GM12878 (cell line): Measurements from ENCODE around the gene HDDC3. TPM values are rescaled to one million over a fixed set of nuclear protein-coding genes. Genes with fewer than 3 reads are reported as not detected.
A peak's percentile ranks its signal among the peaks of the same experiment; 100 is the strongest.

ENCODE experiments used
- ATAC-seq: fragments of 200-7000 bp; cut with Tn5 transposase; 3 replicates; pipeline ENCODE4 v1.9.1; 2020; ENCODE audit warnings: mild to moderate bottlenecking, moderate library complexity
- BruUV-seq: library from RNA; stranded (reverse); fragments of 400-500 nt; replicated peaks from 2 replicates; lab custom pipeline; 2021; lab: Mats Ljungman, UMichigan
- CTCF ChIA-PET: fragments of 300-600 bp; sonication (Branson Sonifier 250); formaldehyde crosslinking; extraction: SDS; loops from one replicate; lab custom pipeline; 2021; ENCODE audit warnings: inconsistent platforms; lab: Yijun Ruan, JAX
- POLR2A ChIA-PET: fragments of 350-600 bp; formaldehyde crosslinking; extraction: SDS; loops from one replicate; lab custom pipeline; 2021; ENCODE audit warnings: inconsistent platforms; lab: Charles Lee
- RAD21 ChIA-PET: fragments of 300-600 bp; sonication (Branson Sonifier 250); formaldehyde crosslinking; loops from one replicate; lab custom pipeline; 2023; ENCODE audit warnings: antibody characterized with exemption; ENCODE audit not compliant: unreplicated experiment; lab: Charles Lee
- SMC1A ChIA-PET: fragments of 300-600 bp; sonication (Branson Sonifier 250); formaldehyde crosslinking; loops from one replicate; lab custom pipeline; 2023; ENCODE audit not compliant: unreplicated experiment, uncharacterized antibody; lab: Charles Lee
- DNase-seq: peaks from one replicate; pipeline ENCODE4 v3.0.0-alpha.2; 2011; ENCODE audit warnings: low read depth, low spot score
- FAIRE-seq: peaks from 3 replicates; lab custom pipeline; 2011; peaks lifted over from hg19 to GRCh38; lab: Jason Lieb, UNC
- H2AFZ ChIP-seq: 2 replicates; pipeline ENCODE4 v1.6.0; 2011; ENCODE audit warnings: low read depth, low read length, control low read depth; ENCODE audit not compliant: control insufficient read depth
- H3K27ac ChIP-seq: 2 replicates; pipeline ENCODE4 v1.5.1; 2011; ENCODE audit warnings: control low read depth; ENCODE audit not compliant: control insufficient read depth, insufficient read depth
- H3K27me3 ChIP-seq, 2 experiments: replicated peaks in 1 of 2; 2 replicates each; pipeline versions ENCODE4 v1.6.0 to v1.6.1; 2011; ENCODE audit warnings: low read length in 1 of 2; ENCODE audit not compliant: control insufficient read depth in 2 of 2, insufficient read depth in 2 of 2
- H3K36me3 ChIP-seq, 2 experiments: 2 replicates each; pipeline ENCODE4 v1.5.1; 2011; ENCODE audit warnings: low read length in 1 of 2; ENCODE audit not compliant: control insufficient read depth in 2 of 2, insufficient read depth in 2 of 2
- H3K4me1 ChIP-seq: 2 replicates; pipeline ENCODE4 v1.6.1; 2011; ENCODE audit warnings: mild to moderate bottlenecking, low read length, moderate library complexity, mixed read lengths; ENCODE audit not compliant: control insufficient read depth, insufficient read depth
- H3K4me2 ChIP-seq: 2 replicates; pipeline ENCODE4 v1.6.0; 2011; ENCODE audit warnings: control low read depth; ENCODE audit not compliant: control insufficient read depth, insufficient read depth
- H3K4me3 ChIP-seq: fragments of 200-600 bp; sonication (generic); 2 replicates; pipeline ENCODE4 v1.5.1; 2016
- H3K79me2 ChIP-seq: 2 replicates; pipeline ENCODE4 v1.6.0; 2011; ENCODE audit warnings: low read length; ENCODE audit not compliant: control insufficient read depth, insufficient read depth
- H3K9ac ChIP-seq: 2 replicates; pipeline ENCODE4 v1.8.0; 2011; ENCODE audit warnings: low read length, control low read depth, mixed read lengths; ENCODE audit not compliant: control insufficient read depth, insufficient read depth
- H3K9me3 ChIP-seq: replicated peaks from 3 replicates; pipeline ENCODE4 v1.5.1; 2011; ENCODE audit warnings: mild to moderate bottlenecking, low read length; ENCODE audit not compliant: control insufficient read depth, insufficient read depth
- H4K20me1 ChIP-seq: 2 replicates; pipeline ENCODE4 v1.6.0; 2011; ENCODE audit not compliant: control insufficient read depth, insufficient read depth
- BCL11A ChIP-seq: IDR thresholded peaks from 2 replicates; pipeline ENCODE4 v1.6.1; 2011; ENCODE audit warnings: low read depth, low read length
- EED ChIP-seq: sonication (generic); IDR thresholded peaks from 2 replicates; pipeline ENCODE4 v1.6.1; 2016; ENCODE audit warnings: antibody characterized with exemption, low read depth
- LARP7 ChIP-seq: fragments of 450-650 bp; IDR thresholded peaks from 2 replicates; pipeline ENCODE4 v1.6.1; 2017; ENCODE audit warnings: mild to moderate bottlenecking
- NR2F1 ChIP-seq: fragments of 450-650 bp; conservative IDR thresholded peaks from 2 replicates; pipeline ENCODE4 v1.6.1; 2017; ENCODE audit warnings: mild to moderate bottlenecking
- RELA ChIP-seq: fragments of 450-650 bp; IDR thresholded peaks from 2 replicates; pipeline ENCODE4 v1.8.0; 2014; ENCODE audit warnings: borderline replicate concordance; ENCODE audit not compliant: partially characterized antibody
- WGBS: methylation state at CpG from one replicate; pipeline ENCODE4 v1.1.6; 2016; ENCODE audit warnings: low lambda C conversion rate; ENCODE audit not compliant: insufficient replicate concordance, insufficient coverage; ENCODE audit errors: missing lambda C conversion rate; 5-methylcytosine and 5-hydroxymethylcytosine counted together
- in situ Hi-C: fragments of 300-500 bp; cut with MboI; formaldehyde crosslinking; loops from 9 replicates; pipeline ENCODE4 v1.14.3; 2018; ENCODE audit warnings: mixed read lengths
- intact Hi-C: fragments of 100-400 bp; cut with micrococcal nuclease; formaldehyde crosslinking; loops from one replicate; pipeline ENCODE4 v1.14.2; 2022; ENCODE audit not compliant: unreplicated experiment
- polyA plus RNA-seq, 11 experiments: library from polyadenylated mRNA; depleted of rRNA in 4 of 11; unstranded in 6 of 11; stranded (reverse) in 5 of 11; fragments of >200 nt; fragmentation: Nextera tagmentation in 4 of 11; fragmentation: Illumina TruSeq in 1 of 11; extraction: Ambion mirVana in 4 of 11; extraction: Trizol in 1 of 11; gene quantifications; 1 replicate in 1 of 11; 2 replicates in 10 of 11; pipeline versions ENCODE4 v1.2.1 to v1.2.3, GENCODE V29; 2011 to 2016; ENCODE audit warnings: inconsistent platforms in 2 of 11, missing spikeins in 2 of 11, low read depth in 1 of 11
- total RNA-seq, 4 experiments: library from RNA; depleted of rRNA in 3 of 4; stranded (reverse); fragments of >200 nt in 3 of 4; fragmentation: Illumina TruSeq in 1 of 4; extraction: Trizol in 1 of 4; gene quantifications; 2 replicates each; pipeline versions ENCODE4 v1.2.1 to v1.2.3, GENCODE V29; 2013 to 2021
- TF ChIP-seq, protein P1 (sequence below): fragments of 450-650 bp; formaldehyde crosslinking; IDR thresholded peaks from 2 replicates; pipeline ENCODE4 v1.5.0; 2022; ENCODE audit warnings: mild to moderate bottlenecking, missing genetic modification characterization

HDDC3 gene
- total and polyA plus RNA-seq, 10 of the 15 experiments (the other 5 are each of a cell fraction or from before 2014, with no cell fraction given), result 5.6 to 39.5 (median 23.0) TPM

- in situ Hi-C loops (no loop called here), intact Hi-C loops (loop anchor here (1.0 to 10.0 kb wide), 5 partner anchors 78 to 612 kb away; partner anchors contain the start of gene BLM)
- H3K79me2 ChIP-seq, result peaks cover 31% of the 10 kb centered on the region
- H3K4me1 ChIP-seq, result peaks cover 35% of the 10 kb centered on the region
- POLR2A ChIA-PET, result interaction anchor here (0.9 to 7.0 kb wide), 12 partner anchors 10 to 285 kb away, joined by 3 to 113 read pairs (median 6); partner anchors contain the start of genes BLM, MAN2A2 and RCCD1
- DNase-seq (no peak), FAIRE-seq (no peak), ATAC-seq (no peak)
- no TSS peak for BruUV-seq
- RAD21 ChIA-PET, result interaction anchor here (0.5 to 7.2 kb wide), 22 partner anchors 9 to 775 kb away, joined by 3 to 193 read pairs (median 6); partner anchors contain the start of genes BLM, CIB1, FES and GDPGP1
- no peaks in the 10 kb centered on the region for H3K27me3 ChIP-seq
- peak overlapping the region; percentile 93 for H3K9ac ChIP-seq
- CTCF ChIA-PET, result interaction anchor here (0.6 to 18.1 kb wide), 49 partner anchors 8 to 718 kb away, joined by 3 to 480 read pairs (median 6); partner anchors contain the start of genes BLM, FES, MAN2A2 and RCCD1
- H3K4me2 ChIP-seq, result peak overlapping the region; percentile 65; the same call in 1 of the 2 replicates
- H3K36me3 ChIP-seq, result no peaks in the 10 kb centered on the region
- H3K27ac ChIP-seq, result peak overlapping the region; percentile 85
- H3K9me3 ChIP-seq, result no peaks in the 10 kb centered on the region
- H4K20me1 ChIP-seq, result no peaks in the 10 kb centered on the region; the same call in 1 of the 2 replicates
- WGBS, result 5% methylated on average over 5 of the region's 5 CpGs
- TF ChIP-seq BCL11A, result no peak
- no peak for TF ChIP-seq RELA
- TF ChIP-seq NR2F1, result no peak
- TF ChIP-seq LARP7, result peak; percentile 14; the same call in 1 of the 2 replicates
- TF ChIP-seq, protein P1, sequence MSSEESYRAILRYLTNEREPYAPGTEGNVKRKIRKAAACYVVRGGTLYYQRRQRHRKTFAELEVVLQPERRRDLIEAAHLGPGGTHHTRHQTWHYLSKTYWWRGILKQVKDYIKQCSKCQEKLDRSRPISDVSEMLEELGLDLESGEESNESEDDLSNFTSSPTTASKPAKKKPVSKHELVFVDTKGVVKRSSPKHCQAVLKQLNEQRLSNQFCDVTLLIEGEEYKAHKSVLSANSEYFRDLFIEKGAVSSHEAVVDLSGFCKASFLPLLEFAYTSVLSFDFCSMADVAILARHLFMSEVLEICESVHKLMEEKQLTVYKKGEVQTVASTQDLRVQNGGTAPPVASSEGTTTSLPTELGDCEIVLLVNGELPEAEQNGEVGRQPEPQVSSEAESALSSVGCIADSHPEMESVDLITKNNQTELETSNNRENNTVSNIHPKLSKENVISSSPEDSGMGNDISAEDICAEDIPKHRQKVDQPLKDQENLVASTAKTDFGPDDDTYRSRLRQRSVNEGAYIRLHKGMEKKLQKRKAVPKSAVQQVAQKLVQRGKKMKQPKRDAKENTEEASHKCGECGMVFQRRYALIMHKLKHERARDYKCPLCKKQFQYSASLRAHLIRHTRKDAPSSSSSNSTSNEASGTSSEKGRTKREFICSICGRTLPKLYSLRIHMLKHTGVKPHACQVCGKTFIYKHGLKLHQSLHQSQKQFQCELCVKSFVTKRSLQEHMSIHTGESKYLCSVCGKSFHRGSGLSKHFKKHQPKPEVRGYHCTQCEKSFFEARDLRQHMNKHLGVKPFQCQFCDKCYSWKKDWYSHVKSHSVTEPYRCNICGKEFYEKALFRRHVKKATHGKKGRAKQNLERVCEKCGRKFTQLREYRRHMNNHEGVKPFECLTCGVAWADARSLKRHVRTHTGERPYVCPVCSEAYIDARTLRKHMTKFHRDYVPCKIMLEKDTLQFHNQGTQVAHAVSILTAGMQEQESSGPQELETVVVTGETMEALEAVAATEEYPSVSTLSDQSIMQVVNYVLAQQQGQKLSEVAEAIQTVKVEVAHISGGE (CRISPR knock-in tag), result no peak
- peak; percentile 40; the same call in 1 of the 2 replicates for TF ChIP-seq EED
- H2AFZ ChIP-seq, result peak overlapping the region; percentile 98
- SMC1A ChIA-PET, result interaction anchor here (0.5 to 9.2 kb wide), 18 partner anchors 9 to 613 kb away, joined by 3 to 225 read pairs (median 6); partner anchors contain the start of genes BLM, MAN2A2 and RCCD1
- H3K4me3 ChIP-seq, result no peak overlapping the region
Observed at GRCh38 chr15:90932660-90932991, 277 bp upstream of the HDDC3 start.
